GM23338 (cell line): Measurements from ENCODE around the gene RBPJL. TPM values are rescaled to one million over a fixed set of nuclear protein-coding genes. Genes with fewer than 3 reads are reported as not detected.
A peak's percentile ranks its signal among the peaks of the same experiment; 100 is the strongest.

Source experiments
- ATAC-seq: fragments of 200-7000 bp; cut with Tn5 transposase; 3 replicates; pipeline ENCODE4 v1.9.1; 2020
- DNase-seq: peaks from one replicate; pipeline ENCODE4 v3.0.0-alpha.2; 2015; ENCODE audit warnings: low spot score
- H2AFZ ChIP-seq: fragments of 200-600 bp; sonication (generic); 2 replicates; pipeline ENCODE4 v1.8.0; 2016; ENCODE audit warnings: antibody characterized with exemption, mild to moderate bottlenecking, moderate library complexity
- H3F3A ChIP-seq: fragments of 200-600 bp; sonication (generic); replicated peaks from 2 replicates; pipeline ENCODE4 v1.8.0; 2017; ENCODE audit warnings: antibody characterized with exemption, mixed run types, low read depth
- H3K27ac ChIP-seq: fragments of 200-600 bp; sonication (generic); 2 replicates; pipeline ENCODE4 v1.6.1; 2016; ENCODE audit warnings: low read depth
- H3K27me3 ChIP-seq: fragments of 200-600 bp; sonication (generic); 2 replicates; pipeline ENCODE4 v1.8.0; 2016; ENCODE audit warnings: mild to moderate bottlenecking, mixed run types, moderate library complexity; ENCODE audit not compliant: insufficient read depth
- H3K36me3 ChIP-seq: fragments of 200-600 bp; sonication (generic); 2 replicates; pipeline ENCODE4 v1.8.0; 2016; ENCODE audit warnings: mild to moderate bottlenecking; ENCODE audit not compliant: insufficient read depth
- H3K4me1 ChIP-seq: fragments of 200-600 bp; sonication (generic); 2 replicates; pipeline ENCODE4 v1.8.0; 2016; ENCODE audit warnings: mild to moderate bottlenecking, moderate library complexity; ENCODE audit not compliant: insufficient read depth
- H3K4me2 ChIP-seq: fragments of 200-600 bp; sonication (generic); 2 replicates; pipeline ENCODE4 v1.7.1; 2017; ENCODE audit warnings: mixed run types
- H3K4me3 ChIP-seq: fragments of 200-600 bp; sonication (generic); 2 replicates; pipeline ENCODE4 v1.6.1; 2016; ENCODE audit warnings: mixed run types
- H3K79me2 ChIP-seq: fragments of 200-600 bp; sonication (generic); replicated peaks from 2 replicates; pipeline ENCODE4 v1.8.0; 2017; ENCODE audit warnings: mild to moderate bottlenecking; ENCODE audit not compliant: insufficient read depth
- H3K9me2 ChIP-seq: fragments of 200-600 bp; sonication (generic); 2 replicates; pipeline ENCODE4 v1.8.0; 2017; ENCODE audit not compliant: insufficient read depth
- H4K20me1 ChIP-seq: fragments of 200-600 bp; sonication (generic); replicated peaks from 2 replicates; pipeline ENCODE4 v1.8.0; 2017; ENCODE audit warnings: mild to moderate bottlenecking; ENCODE audit not compliant: insufficient read depth
- H3K27ac Mint-ChIP-seq: 2 replicates; pipeline ENCODE4 v1.8.0; 2020; ENCODE audit warnings: inconsistent platforms, mild to moderate bottlenecking, moderate library complexity, mixed read lengths
- H3K27me3 Mint-ChIP-seq: 3 replicates; pipeline ENCODE4 v1.8.0; 2022; ENCODE audit warnings: low read depth, mild to moderate bottlenecking, moderate library complexity, mixed read lengths, inconsistent platforms; ENCODE audit not compliant: insufficient read depth, poor library complexity
- H3K36me3 Mint-ChIP-seq: 3 replicates; pipeline ENCODE4 v1.8.0; 2021; ENCODE audit warnings: low read depth, mild to moderate bottlenecking, inconsistent platforms, moderate library complexity, mixed read lengths
- H3K4me1 Mint-ChIP-seq: 3 replicates; pipeline ENCODE4 v1.8.0; 2020; ENCODE audit warnings: mild to moderate bottlenecking, inconsistent platforms, mixed read lengths
- H3K4me3 Mint-ChIP-seq: 3 replicates; pipeline ENCODE4 v1.8.0; 2021; ENCODE audit warnings: moderate library complexity, mild to moderate bottlenecking, inconsistent platforms, mixed read lengths
- H3K9me3 Mint-ChIP-seq: 3 replicates; pipeline ENCODE4 v1.8.0; 2020; ENCODE audit warnings: moderate library complexity, mild to moderate bottlenecking, inconsistent platforms, mixed read lengths
- EZH2 ChIP-seq: fragments of 200-600 bp; sonication (generic); IDR thresholded peaks from one replicate; pipeline ENCODE4 v1.8.0; 2017; ENCODE audit warnings: antibody characterized with exemption, mild to moderate bottlenecking, low read depth; ENCODE audit not compliant: unreplicated experiment
- EZH2phosphoT487 ChIP-seq: fragments of 200-600 bp; sonication (generic); IDR thresholded peaks from one replicate; pipeline ENCODE4 v1.8.1; 2018; ENCODE audit warnings: antibody characterized with exemption; ENCODE audit not compliant: unreplicated experiment
- ZNF331 ChIP-seq: fragments of 250-450 bp; sonication (Bioruptor Pico); IDR thresholded peaks from 2 replicates; pipeline ENCODE4 v1.5.0; 2020; ENCODE audit warnings: low read depth, mild to moderate bottlenecking, moderate library complexity
- ZNF462 ChIP-seq: fragments of 250-450 bp; sonication (Bioruptor Pico); IDR thresholded peaks from 2 replicates; pipeline ENCODE4 v1.5.0; 2020; ENCODE audit warnings: mild to moderate bottlenecking, moderate library complexity
- polyA plus RNA-seq: library from polyadenylated mRNA; unstranded; fragments of >200 nt; fragmentation: Nextera tagmentation; extraction: Ambion mirVana; gene quantifications from 2 replicates; pipeline ENCODE4 v1.2.1, GENCODE V29; 2016
- total RNA-seq: library from RNA; depleted of rRNA; stranded (reverse); fragments of >200 nt; shearing (Covaris generic); gene quantifications from 2 replicates; pipeline ENCODE4 v1.2.3, GENCODE V29; 2014
- TF ChIP-seq, protein P1 (sequence below): IDR thresholded peaks from one replicate; pipeline ENCODE4 v1.6.1; 2018; ENCODE audit warnings: antibody characterized with exemption; ENCODE audit not compliant: unreplicated experiment
- TF ChIP-seq, protein P2 (sequence below): IDR thresholded peaks from 2 replicates; pipeline ENCODE4 v1.6.1; 2016; ENCODE audit warnings: antibody characterized with exemption

The RBPJL gene
- total and polyA plus RNA-seq, 2 experiments from 2014 or later, result 0.44 to 0.66 TPM

GRCh38 chr20:45347297-45347935, 40.8 kb downstream of the RBPJL start:
- H3K4me1 Mint-ChIP-seq, result peaks cover 52% of the 10 kb centered on the region
- Histone ChIP-seq H3F3A (0 out of 2 replicates have a peak, but pooled peaks cover 5% of the 10 kb centered on the region), H3K4me3 (peak overlapping the region; percentile 92), H2AFZ (0 out of 2 replicates have a peak overlapping the region, but pooled peaks have one; percentile 56), H3K4me2 (peak overlapping the region; percentile 98), H3K9me2 (no peaks in the 10 kb centered on the region), H3K27me3 (peaks cover 9% of the 10 kb centered on the region; the same call in 1 of the 2 replicates), H3K79me2 (peaks cover 53% of the 10 kb centered on the region), H3K36me3 (no peaks in the 10 kb centered on the region), H4K20me1 (no peaks in the 10 kb centered on the region), H3K4me1 (peaks cover 52% of the 10 kb centered on the region), H3K27ac (no peak overlapping the region)
- no peaks in the 10 kb centered on the region for H3K36me3 Mint-ChIP-seq
- H3K4me3 Mint-ChIP-seq, result peak overlapping the region; percentile 91
- peak overlapping the region; percentile 23; the same call in 1 of the 2 replicates for H3K27ac Mint-ChIP-seq
- TF ChIP-seq, protein P1, sequence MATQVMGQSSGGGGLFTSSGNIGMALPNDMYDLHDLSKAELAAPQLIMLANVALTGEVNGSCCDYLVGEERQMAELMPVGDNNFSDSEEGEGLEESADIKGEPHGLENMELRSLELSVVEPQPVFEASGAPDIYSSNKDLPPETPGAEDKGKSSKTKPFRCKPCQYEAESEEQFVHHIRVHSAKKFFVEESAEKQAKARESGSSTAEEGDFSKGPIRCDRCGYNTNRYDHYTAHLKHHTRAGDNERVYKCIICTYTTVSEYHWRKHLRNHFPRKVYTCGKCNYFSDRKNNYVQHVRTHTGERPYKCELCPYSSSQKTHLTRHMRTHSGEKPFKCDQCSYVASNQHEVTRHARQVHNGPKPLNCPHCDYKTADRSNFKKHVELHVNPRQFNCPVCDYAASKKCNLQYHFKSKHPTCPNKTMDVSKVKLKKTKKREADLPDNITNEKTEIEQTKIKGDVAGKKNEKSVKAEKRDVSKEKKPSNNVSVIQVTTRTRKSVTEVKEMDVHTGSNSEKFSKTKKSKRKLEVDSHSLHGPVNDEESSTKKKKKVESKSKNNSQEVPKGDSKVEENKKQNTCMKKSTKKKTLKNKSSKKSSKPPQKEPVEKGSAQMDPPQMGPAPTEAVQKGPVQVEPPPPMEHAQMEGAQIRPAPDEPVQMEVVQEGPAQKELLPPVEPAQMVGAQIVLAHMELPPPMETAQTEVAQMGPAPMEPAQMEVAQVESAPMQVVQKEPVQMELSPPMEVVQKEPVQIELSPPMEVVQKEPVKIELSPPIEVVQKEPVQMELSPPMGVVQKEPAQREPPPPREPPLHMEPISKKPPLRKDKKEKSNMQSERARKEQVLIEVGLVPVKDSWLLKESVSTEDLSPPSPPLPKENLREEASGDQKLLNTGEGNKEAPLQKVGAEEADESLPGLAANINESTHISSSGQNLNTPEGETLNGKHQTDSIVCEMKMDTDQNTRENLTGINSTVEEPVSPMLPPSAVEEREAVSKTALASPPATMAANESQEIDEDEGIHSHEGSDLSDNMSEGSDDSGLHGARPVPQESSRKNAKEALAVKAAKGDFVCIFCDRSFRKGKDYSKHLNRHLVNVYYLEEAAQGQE, result no peak
- TF ChIP-seq ZNF462 (CRISPR knock-in tag), result no peak
- TF ChIP-seq EZH2phosphoT487, result no peak
- TF ChIP-seq, protein P2, sequence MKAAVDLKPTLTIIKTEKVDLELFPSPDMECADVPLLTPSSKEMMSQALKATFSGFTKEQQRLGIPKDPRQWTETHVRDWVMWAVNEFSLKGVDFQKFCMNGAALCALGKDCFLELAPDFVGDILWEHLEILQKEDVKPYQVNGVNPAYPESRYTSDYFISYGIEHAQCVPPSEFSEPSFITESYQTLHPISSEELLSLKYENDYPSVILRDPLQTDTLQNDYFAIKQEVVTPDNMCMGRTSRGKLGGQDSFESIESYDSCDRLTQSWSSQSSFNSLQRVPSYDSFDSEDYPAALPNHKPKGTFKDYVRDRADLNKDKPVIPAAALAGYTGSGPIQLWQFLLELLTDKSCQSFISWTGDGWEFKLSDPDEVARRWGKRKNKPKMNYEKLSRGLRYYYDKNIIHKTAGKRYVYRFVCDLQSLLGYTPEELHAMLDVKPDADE, result no peak
- no peak for TF ChIP-seq ZNF331 (CRISPR knock-in tag)
- no peak for TF ChIP-seq EZH2
- DNase-seq (no peak), ATAC-seq (no peak)
- no peaks in the 10 kb centered on the region for H3K9me3 Mint-ChIP-seq
- H3K27me3 Mint-ChIP-seq, result peaks cover 13% of the 10 kb centered on the region
